ENCODE results near the gene SRBD1.
"Not testable (repeated sequence)": the region's sequence is repeated elsewhere in the genome, so short reads cannot be mapped to it uniquely, and the experiment has no call there.

Gene SRBD1

GRCh38 chr2:45426025-45426424, 185.0 kb downstream of the SRBD1 start:
- not testable (repeated sequence) for DNase-seq (ENCODE audit: low read depth in 2 of 2)

- DNase-seq (ENCODE audit: low read depth in 2 of 2), result no peak
These were observed 188.1 kb downstream of the SRBD1 start for GRCh38 chr2:45422921-45423320.

- no peak for DNase-seq (ENCODE audit: low read depth in 2 of 2)
These were observed 192.5 kb downstream of the SRBD1 start for GRCh38 chr2:45418532-45418931.

GRCh38 chr2:45415534-45416123, 195.4 kb downstream of the SRBD1 start:
- no peak for DNase-seq (ENCODE audit: low read depth in 2 of 2)

GRCh38 chr2:45412754-45413379, 198.2 kb downstream of the SRBD1 start:
- DNase-seq (ENCODE audit: low read depth in 2 of 2), result no peak

- DNase-seq (ENCODE audit: low read depth in 2 of 2), result no peak
These were observed 201.4 kb downstream of the SRBD1 start for GRCh38 chr2:45409677-45410076.

- DNase-seq (ENCODE audit: low read depth in 2 of 2), result no peak
These were observed 204.4 kb downstream of the SRBD1 start for GRCh38 chr2:45406621-45407020.

GRCh38 chr2:45404807-45405297, 206.2 kb downstream of the SRBD1 start:
- DNase-seq (ENCODE audit: low read depth in 2 of 2), result no peak

- no peak for DNase-seq (ENCODE audit: low read depth in 2 of 2)
These were observed 208.0 kb downstream of the SRBD1 start for GRCh38 chr2:45403036-45403435.

GRCh38 chr2:45401431-45401922, 209.6 kb downstream of the SRBD1 start:
- no peak for DNase-seq (ENCODE audit: low read depth in 2 of 2)

- no peak for DNase-seq (ENCODE audit: low read depth in 2 of 2)
These were observed 211.9 kb downstream of the SRBD1 start for GRCh38 chr2:45399040-45399784.

GRCh38 chr2:45397292-45397691, 213.8 kb downstream of the SRBD1 start:
- DNase-seq (ENCODE audit: low read depth in 2 of 2), result no peak

- no peak for DNase-seq (ENCODE audit: low read depth in 2 of 2)
These were observed 214.4 kb downstream of the SRBD1 start for GRCh38 chr2:45396671-45397070.

GRCh38 chr2:45394842-45395241, 216.2 kb downstream of the SRBD1 start:
- no peak for DNase-seq (ENCODE audit: low read depth in 2 of 2)

- no peak for DNase-seq (ENCODE audit: low read depth in 2 of 2)
These were observed 216.9 kb downstream of the SRBD1 start for GRCh38 chr2:45394216-45394615.

GRCh38 chr2:45391866-45392265, 219.2 kb downstream of the SRBD1 start:
- no peak for DNase-seq (ENCODE audit: low read depth in 2 of 2)

GRCh38 chr2:45390861-45391260, 220.2 kb downstream of the SRBD1 start:
- no peak for DNase-seq (ENCODE audit: low read depth in 2 of 2)

GRCh38 chr2:45390441-45390840, 220.6 kb downstream of the SRBD1 start:
- DNase-seq (ENCODE audit: low read depth in 2 of 2), result no peak

- no peak for DNase-seq (ENCODE audit: low read depth in 2 of 2)
These were observed 222.4 kb downstream of the SRBD1 start for GRCh38 chr2:45388541-45389100.

- DNase-seq (ENCODE audit: low read depth in 2 of 2), result no peak
These were observed 228.3 kb downstream of the SRBD1 start for GRCh38 chr2:45382744-45383143.

GRCh38 chr2:45380131-45380836, 230.8 kb downstream of the SRBD1 start:
- DNase-seq (ENCODE audit: low read depth in 2 of 2), result no peak

Data from activated CD4-positive, alpha-beta T cell treated with anti-CD3 and anti-CD28 coated beads for 24 hours (primary cell).